HG03060 (cell line): ENCODE data around the gene SLC2A3.
"Not testable (repeated sequence)": the region's sequence is repeated elsewhere in the genome, so short reads cannot be mapped to it uniquely, and the experiment has no call there.

Experiments
- ATAC-seq: cut with Tn5 transposase; IDR thresholded peaks from one replicate; pipeline ENCODE4 v1.9.1; 2021; ENCODE audit warnings: low read depth, moderate number of reproducible peaks; ENCODE audit not compliant: unreplicated experiment

SLC2A3 gene

DNA sequence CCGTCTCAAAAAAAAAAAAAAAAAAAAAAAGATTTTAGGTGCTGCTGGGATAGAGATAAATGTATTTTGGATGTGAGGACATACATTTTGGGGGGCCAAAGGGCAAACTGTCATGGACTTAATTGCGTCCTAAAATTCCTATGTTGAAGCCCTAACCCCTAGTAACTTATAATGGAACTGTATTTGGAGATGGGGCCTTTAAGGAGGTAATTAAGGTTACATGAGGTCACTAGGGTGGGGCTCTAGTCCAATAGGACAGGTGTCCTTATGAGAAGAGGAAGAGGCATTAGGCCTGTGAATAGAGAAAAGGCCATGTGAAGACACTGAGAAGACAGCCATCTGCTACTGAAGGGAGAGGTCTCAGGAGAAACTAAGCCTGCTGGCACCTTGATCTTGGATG lies 17.9 kb upstream of the SLC2A3 start:
- ATAC-seq, result not testable (repeated sequence)

DNA sequence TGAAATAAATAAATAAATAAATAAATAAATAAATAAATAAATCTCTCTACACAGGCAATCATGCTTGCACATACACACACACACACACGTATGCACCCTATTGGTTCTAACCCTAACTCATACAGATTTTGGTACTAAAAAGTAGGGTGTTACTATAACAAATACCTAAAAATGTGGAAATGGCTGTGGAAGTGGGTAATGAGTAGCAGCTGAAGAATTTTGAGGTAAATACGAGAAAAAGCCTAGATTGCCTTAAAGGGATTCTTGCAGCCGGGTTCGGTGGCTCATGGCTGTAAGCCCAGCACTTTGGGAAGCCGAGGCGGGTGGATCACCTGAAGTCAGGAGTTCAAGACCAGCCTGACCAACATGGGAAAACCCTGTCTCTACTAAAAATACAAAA lies 15.7 kb upstream of the SLC2A3 start:
- ATAC-seq, result no peak

GRCh38 chr12:7950230-7950943 lies 14.4 kb upstream of the SLC2A3 start:
- not testable (repeated sequence) for ATAC-seq

GRCh38 chr12:7948589-7949260 lies 12.7 kb upstream of the SLC2A3 start:
- ATAC-seq, result no peak

DNA sequence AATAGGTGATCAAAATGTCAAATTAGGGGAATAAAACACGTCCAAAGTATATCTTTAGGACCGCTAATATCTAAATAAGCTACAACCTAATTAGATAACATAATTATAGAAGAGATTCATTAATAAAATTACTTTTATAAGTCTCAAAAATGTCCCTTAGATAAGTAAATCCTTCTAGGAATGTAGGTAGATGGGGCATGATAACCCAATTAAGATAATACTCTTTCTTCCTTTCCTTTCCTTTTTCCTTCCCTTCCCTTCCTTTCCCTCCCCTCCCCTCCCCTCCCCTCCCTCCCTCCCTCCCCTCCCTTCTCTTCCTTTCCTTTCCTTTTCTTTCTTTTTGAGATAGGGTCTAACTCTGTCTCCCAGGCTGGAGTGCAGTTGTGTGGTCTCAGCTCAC lies 11.0 kb upstream of the SLC2A3 start:
- ATAC-seq, result no peak

DNA sequence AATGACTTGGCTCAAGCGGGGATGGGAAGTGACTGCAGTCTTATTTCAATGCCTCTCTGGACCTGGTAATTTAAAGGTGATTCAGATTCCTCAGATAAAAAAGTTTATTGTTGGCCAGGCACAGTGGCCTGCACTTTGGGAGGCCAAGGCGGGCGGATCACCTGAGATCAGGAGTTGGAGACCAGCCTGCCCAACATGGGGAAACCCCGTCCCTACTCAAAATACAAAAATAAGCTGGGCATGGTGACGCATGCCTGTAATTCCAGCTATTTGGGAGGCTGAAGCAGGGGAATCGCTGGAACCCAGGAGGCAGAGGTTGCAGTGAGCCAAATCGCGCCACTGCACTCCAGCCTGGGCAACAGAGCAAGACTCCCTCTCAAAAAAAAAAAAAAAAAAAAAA lies 8.8 kb upstream of the SLC2A3 start:
- not testable (repeated sequence) for ATAC-seq

DNA sequence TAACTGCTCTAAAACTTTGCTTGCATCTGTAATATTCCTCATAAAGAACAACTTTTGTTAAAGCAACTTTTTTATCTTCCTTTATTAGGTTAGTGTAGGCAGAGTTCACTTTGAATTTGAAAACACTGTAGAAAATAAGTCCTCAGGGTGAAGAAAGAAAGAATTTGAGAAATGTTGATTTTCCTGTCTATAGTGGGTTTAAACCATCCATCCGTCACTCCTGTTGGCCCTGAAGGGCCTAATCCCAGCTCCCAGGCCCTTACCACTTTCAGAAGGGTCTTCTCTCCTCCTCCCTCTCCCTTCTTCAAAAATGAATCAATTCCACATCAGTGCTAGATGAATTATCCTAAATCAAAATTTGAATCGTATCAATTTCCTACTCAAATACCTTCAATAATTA lies 4.9 kb upstream of the SLC2A3 start:
- no peak for ATAC-seq

GRCh38 chr12:7937833-7938506 lies 2.0 kb upstream of the SLC2A3 start:
- ATAC-seq, result no peak

GRCh38 chr12:7934889-7935492 lies 996 bp downstream of the SLC2A3 start:
- no peak for ATAC-seq

GRCh38 chr12:7934091-7934888 lies 1.7 kb downstream of the SLC2A3 start:
- no peak for ATAC-seq

DNA sequence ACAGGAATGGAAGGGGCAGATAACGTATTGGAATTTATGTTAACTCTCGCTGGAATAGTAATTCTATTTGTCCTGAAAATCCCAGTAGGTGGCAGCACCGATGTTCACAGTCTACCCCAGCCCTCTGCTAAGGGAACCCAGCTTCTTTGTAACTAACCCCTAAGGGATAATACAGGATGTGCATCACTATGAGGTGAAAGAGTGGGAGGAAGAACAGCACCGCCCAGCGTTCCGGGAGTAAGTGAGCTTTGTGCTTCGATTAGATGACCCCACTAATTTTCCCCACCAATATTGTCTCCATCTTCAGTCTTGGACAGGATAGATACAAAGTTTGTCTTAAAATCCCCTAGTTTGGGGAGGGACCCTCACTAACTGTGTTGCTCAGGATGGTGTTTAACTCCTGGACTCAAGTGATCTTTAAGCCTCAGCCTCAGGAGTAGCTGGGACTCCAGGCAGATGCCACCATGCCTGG lies 2.7 kb downstream of the SLC2A3 start:
- ATAC-seq, result peak; percentile 85

- not testable (repeated sequence) for ATAC-seq
Measured at GRCh38 chr12:7932599-7933240, 3.3 kb downstream of the SLC2A3 start.

DNA sequence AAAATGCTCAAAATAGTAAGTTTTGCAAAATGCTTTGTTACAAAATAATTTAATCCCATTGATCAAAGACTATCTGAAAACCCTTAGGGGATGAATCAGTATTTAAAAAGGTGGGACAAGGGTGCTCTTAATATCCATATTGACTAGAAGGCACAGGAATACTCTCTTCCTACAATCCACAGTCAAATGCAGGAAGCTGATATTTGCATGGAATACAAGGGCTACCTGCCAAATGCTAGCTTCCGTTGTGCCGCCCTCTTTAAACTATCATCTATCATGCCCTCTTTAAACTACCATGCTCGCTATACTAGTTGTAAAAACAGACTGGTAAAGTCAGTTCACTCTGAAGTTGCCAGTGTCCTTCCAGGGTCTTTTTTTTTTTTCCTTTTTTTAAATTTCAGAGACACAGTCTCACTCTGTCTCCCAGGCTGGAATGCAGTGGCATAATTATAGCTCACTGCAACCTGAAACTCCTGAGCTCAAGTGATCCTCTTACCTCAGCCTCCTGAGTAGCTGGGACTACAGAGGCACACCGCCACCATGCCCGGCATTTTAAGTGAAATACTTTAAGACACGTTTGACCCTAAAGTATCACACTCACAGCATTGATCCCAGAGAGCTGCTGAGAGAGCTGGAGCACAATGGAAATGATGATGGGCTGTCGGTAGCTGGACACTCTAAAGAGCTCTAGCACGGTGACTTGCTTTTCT lies 6.7 kb downstream of the SLC2A3 start:
- no peak for ATAC-seq

- ATAC-seq, result no peak
Measured at GRCh38 chr12:7927470-7927869, 8.5 kb downstream of the SLC2A3 start.

GRCh38 chr12:7926068-7926666 lies 9.8 kb downstream of the SLC2A3 start:
- ATAC-seq, result not testable (repeated sequence)

GRCh38 chr12:7923241-7924236 lies 12.4 kb downstream of the SLC2A3 start:
- no peak for ATAC-seq

- not testable (repeated sequence) for ATAC-seq
Measured at GRCh38 chr12:7921181-7921580, 14.8 kb downstream of the SLC2A3 start.

DNA sequence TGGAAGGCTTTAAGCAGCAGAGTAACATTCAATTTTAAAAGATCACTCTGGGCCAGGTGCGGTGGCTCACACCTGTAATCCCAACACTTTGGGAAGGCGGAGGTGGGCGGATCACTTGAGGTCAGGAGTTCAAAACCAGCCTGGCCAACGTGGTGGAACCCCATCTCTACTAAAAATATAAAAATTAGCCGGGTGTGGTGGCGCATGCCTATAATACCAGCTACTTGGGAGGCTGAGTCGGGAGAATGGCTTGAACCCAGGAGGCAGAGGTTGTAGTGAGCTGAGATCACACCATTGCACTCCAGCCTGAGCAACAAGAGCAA lies 17.8 kb downstream of the SLC2A3 start:
- not testable (repeated sequence) for ATAC-seq
